Keratinocyte (primary cell): ENCODE measurements around the gene IL17D.

Experiments
- CTCF ChIP-seq, 3 experiments: IDR thresholded peaks in 1 of 3; conservative IDR thresholded peaks in 1 of 3; optimal IDR thresholded peaks in 1 of 3; 2 replicates in 2 of 3; 3 replicates in 1 of 3; pipeline versions ENCODE3 to v1.5.1; 2011; ENCODE audit warnings: low read length in 3 of 3, mild to moderate bottlenecking in 3 of 3, moderate library complexity in 2 of 3, control low read depth in 1 of 3, inconsistent platforms in 1 of 3; ENCODE audit not compliant: insufficient read depth in 2 of 3; ENCODE audit errors: extremely low read depth in 1 of 3
- EZH2 ChIP-seq: IDR thresholded peaks from one replicate; pipeline ENCODE4 v1.6.1; 2012; ENCODE audit warnings: inconsistent platforms, mild to moderate bottlenecking, low read length, moderate library complexity

GRCh38 chr13:20672772-20673171 is 30.7 kb upstream of the IL17D start:
- TF ChIP-seq CTCF (optimal IDR thresholded peaks at IDR 0.05 in 1 of 3, IDR thresholded peaks at IDR 0.05 in 1 of 3, conservative IDR thresholded peaks at IDR 0.05 in 1 of 3; ENCODE audit: extremely low read depth in 1 of 3, insufficient read depth in 2 of 3, low read length in 3 of 3) (no peak), EZH2 (no peak)
